Nucleus accumbens (tissue), 56 donors: ENCODE measurements around the gene ITGB5.

Experiments used
- DNase-seq, 56 donors: peaks; one replicate each; lab custom pipeline; 2025; lab: John Stamatoyannopoulos, UW

ITGB5 gene

GRCh38 chr3:124887177-124887931 is at the start of gene ITGB5:
TSS of gene ITGB5 (minus strand) at chr3:124887365. CDS start at chr3:124887000, 365 bp downstream.
- peak in 41 of 56 donors; percentile 11 to 68 (median 33) for DNase-seq

- DNase-seq = no peak
Observed at GRCh38 chr3:124935794-124936542, 48.8 kb upstream of the ITGB5 start.

GRCh38 chr3:124935264-124935663 is 48.1 kb upstream of the ITGB5 start:
- no peak for DNase-seq

- no peak for DNase-seq
Observed at GRCh38 chr3:124934577-124934976, 47.4 kb upstream of the ITGB5 start, which contains the start of gene MUC13. TSS of gene MUC13 (minus strand) at chr3:124934751. CDS start at chr3:124934712, 39 bp downstream.

- peak in 13 of 56 donors; percentile 1 to 63 (median 10) for DNase-seq
Observed at GRCh38 chr3:124928333-124929202, 41.4 kb upstream of the ITGB5 start.

GRCh38 chr3:124927574-124928045 is 40.4 kb upstream of the ITGB5 start:
- DNase-seq = peak in 1 of 56 donors; percentile 4

- DNase-seq = no peak
Observed at GRCh38 chr3:124926426-124927101, 39.4 kb upstream of the ITGB5 start.

GRCh38 chr3:124924741-124925140 is 37.6 kb upstream of the ITGB5 start:
- no peak for DNase-seq

GRCh38 chr3:124923833-124924232 is 36.7 kb upstream of the ITGB5 start:
- DNase-seq = no peak

GRCh38 chr3:124920718-124921117 is 33.6 kb upstream of the ITGB5 start:
- peak in 9 of 56 donors; percentile 1 to 37 (median 12) for DNase-seq

- DNase-seq = no peak
Observed at GRCh38 chr3:124919756-124920155, 32.6 kb upstream of the ITGB5 start.

- no peak for DNase-seq
Observed at GRCh38 chr3:124918524-124918923, 31.4 kb upstream of the ITGB5 start.

- DNase-seq = peak in 4 of 56 donors; percentile 1 to 20 (median 8)
Observed at GRCh38 chr3:124916837-124917409, 29.8 kb upstream of the ITGB5 start.

- no peak for DNase-seq
Observed at GRCh38 chr3:124915254-124915653, 28.1 kb upstream of the ITGB5 start.

- DNase-seq = no peak
Observed at GRCh38 chr3:124907957-124908356, 20.8 kb upstream of the ITGB5 start.

GRCh38 chr3:124904835-124905492 is 17.8 kb upstream of the ITGB5 start:
- DNase-seq = no peak

- no peak for DNase-seq
Observed at GRCh38 chr3:124903896-124904834, 17.0 kb upstream of the ITGB5 start.
